Measurements from ENCODE around the gene DUS1L. TPM values are rescaled to one million over a fixed set of nuclear protein-coding genes. Genes with fewer than 3 reads are reported as not detected.

Gene DUS1L
- total and polyA plus RNA-seq, 9 donors: 15.0 to 72.4 (median 62.5) TPM

DNA sequence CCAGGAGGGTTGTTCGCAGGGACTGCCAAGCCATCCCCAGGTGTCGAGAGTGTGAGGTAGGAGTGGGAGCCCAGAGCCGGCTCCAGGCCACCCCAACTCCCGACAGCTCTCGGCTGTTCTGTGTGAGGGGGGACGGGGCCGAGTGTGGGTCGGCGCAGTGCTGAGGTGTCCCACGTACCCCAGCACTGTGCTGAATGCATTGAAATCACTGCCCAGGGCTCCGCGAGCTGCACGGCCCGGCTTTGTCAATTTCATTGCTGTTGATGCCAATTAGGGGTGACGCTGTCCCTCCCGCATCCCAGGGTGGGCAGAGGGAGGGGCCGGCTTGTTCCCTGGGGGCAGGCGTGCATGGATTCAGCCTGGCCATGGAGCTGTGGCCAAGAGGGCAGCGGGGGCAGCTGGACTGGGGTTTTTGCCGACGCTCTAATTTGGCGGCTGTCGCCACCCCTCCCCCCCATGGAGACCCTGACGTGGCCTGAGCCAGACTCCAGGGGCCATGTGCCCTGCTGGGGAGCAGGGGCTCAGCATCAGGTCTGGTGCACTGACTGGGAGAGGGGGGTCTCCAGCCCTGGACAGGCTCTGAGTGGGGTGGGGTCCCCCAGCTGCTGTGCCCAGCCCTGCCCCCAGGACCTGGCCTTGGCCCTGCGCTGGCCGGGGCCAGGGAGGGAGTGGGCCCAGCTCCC, 57.2 kb downstream of the DUS1L start:
- intact Hi-C loops (cut with DNase I): no loop called here
- no peak for DNase-seq
- Histone ChIP-seq H3K4me3 (no peak overlapping the region), H3K36me3 (no peaks in the 10 kb centered on the region), H3K27me3 (no peaks in the 10 kb centered on the region), H3K27ac (no peak overlapping the region), H3K4me1 (ENCODE audit: insufficient read depth) (peaks cover 4% of the 10 kb centered on the region), H3K9me3 (no peaks in the 10 kb centered on the region)
- TF ChIP-seq, protein P1, sequence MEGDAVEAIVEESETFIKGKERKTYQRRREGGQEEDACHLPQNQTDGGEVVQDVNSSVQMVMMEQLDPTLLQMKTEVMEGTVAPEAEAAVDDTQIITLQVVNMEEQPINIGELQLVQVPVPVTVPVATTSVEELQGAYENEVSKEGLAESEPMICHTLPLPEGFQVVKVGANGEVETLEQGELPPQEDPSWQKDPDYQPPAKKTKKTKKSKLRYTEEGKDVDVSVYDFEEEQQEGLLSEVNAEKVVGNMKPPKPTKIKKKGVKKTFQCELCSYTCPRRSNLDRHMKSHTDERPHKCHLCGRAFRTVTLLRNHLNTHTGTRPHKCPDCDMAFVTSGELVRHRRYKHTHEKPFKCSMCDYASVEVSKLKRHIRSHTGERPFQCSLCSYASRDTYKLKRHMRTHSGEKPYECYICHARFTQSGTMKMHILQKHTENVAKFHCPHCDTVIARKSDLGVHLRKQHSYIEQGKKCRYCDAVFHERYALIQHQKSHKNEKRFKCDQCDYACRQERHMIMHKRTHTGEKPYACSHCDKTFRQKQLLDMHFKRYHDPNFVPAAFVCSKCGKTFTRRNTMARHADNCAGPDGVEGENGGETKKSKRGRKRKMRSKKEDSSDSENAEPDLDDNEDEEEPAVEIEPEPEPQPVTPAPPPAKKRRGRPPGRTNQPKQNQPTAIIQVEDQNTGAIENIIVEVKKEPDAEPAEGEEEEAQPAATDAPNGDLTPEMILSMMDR (IDR thresholded peaks at IDR 0.05): no peak
- TF ChIP-seq EP300 (IDR thresholded peaks at IDR 0.05): no peak
- TF ChIP-seq POLR2A (IDR thresholded peaks at IDR 0.05): no peak
- WGBS, 3 donors: 89 to 92% (median 91%) methylated on average over 25 to 26 of the region's 26 CpGs

Other genes with a start within 250 kb of the DUS1L start
- 100 to 1,000 TPM in 3 of 7 donors, 10 to 100 TPM in 4; 81.1 to 135 (median 97.0) TPM for gene MCRIP1, start 232.5 kb downstream of the DUS1L start, total RNA-seq
- gene MCRIP1, start 232.5 kb downstream of the DUS1L start, polyA plus RNA-seq: 100 to 1,000 TPM in 1 of 2 donors, under 1 TPM in 1; 0.30 to 129 TPM
- not detected for gene PPP1R27, start 230.8 kb downstream of the DUS1L start, total RNA-seq
- gene PPP1R27, start 230.8 kb downstream of the DUS1L start, polyA plus RNA-seq: under 1 TPM in 1 of 2 donors, not detected in 1; 0.22 TPM
- 100 to 1,000 TPM; 230 to 435 (median 312) TPM for gene P4HB, start 205.3 kb downstream of the DUS1L start, total RNA-seq
- 1,000 to 10,000 TPM in 1 of 2 donors, 100 to 1,000 TPM in 1; 222 to 2,080 TPM for gene P4HB, start 205.3 kb downstream of the DUS1L start, polyA plus RNA-seq
- gene ARHGDIA, start 194.5 kb downstream of the DUS1L start, total RNA-seq: 100 to 1,000 TPM in 6 of 7 donors, 10 to 100 TPM in 1; 52.0 to 455 (median 318) TPM
- gene ARHGDIA, start 194.5 kb downstream of the DUS1L start, polyA plus RNA-seq: 100 to 1,000 TPM in 1 of 2 donors, 10 to 100 TPM in 1; 65.8 to 158 TPM
- gene ALYREF, start 174.2 kb downstream of the DUS1L start, total RNA-seq: 100 to 1,000 TPM in 1 of 7 donors, 10 to 100 TPM in 6; 27.2 to 160 (median 58.5) TPM
- gene ALYREF, start 174.2 kb downstream of the DUS1L start, polyA plus RNA-seq: 10 to 100 TPM; 14.2 to 34.1 TPM
- gene ANAPC11, start 174.1 kb downstream of the DUS1L start, total RNA-seq: 100 to 1,000 TPM in 1 of 7 donors, 10 to 100 TPM in 6; 49.4 to 135 (median 81.0) TPM
- 100 to 1,000 TPM in 1 of 2 donors, 1 to 10 TPM in 1; 6.1 to 132 TPM for gene ANAPC11, start 174.1 kb downstream of the DUS1L start, polyA plus RNA-seq
- gene NPB, start 163.6 kb downstream of the DUS1L start, total RNA-seq: 1 to 10 TPM in 5 of 7 donors, under 1 TPM in 2; 0.67 to 3.1 (median 1.4) TPM
- 1 to 10 TPM in 1 of 2 donors, under 1 TPM in 1; 0.43 to 1.3 TPM for gene NPB, start 163.6 kb downstream of the DUS1L start, polyA plus RNA-seq
- 10 to 100 TPM; 12.6 to 71.4 (median 25.7) TPM for gene PCYT2, start 154.4 kb downstream of the DUS1L start, total RNA-seq
- 10 to 100 TPM; 20.6 to 29.7 TPM for gene PCYT2, start 154.4 kb downstream of the DUS1L start, polyA plus RNA-seq
- gene SIRT7, start 147.6 kb downstream of the DUS1L start, total RNA-seq: 10 to 100 TPM; 12.6 to 17.7 (median 15.5) TPM
- 10 to 100 TPM in 1 of 2 donors, 1 to 10 TPM in 1; 3.4 to 15.2 TPM for gene SIRT7, start 147.6 kb downstream of the DUS1L start, polyA plus RNA-seq
- 10 to 100 TPM; 10.6 to 21.1 (median 16.3) TPM for gene MAFG, start 138.1 kb downstream of the DUS1L start, total RNA-seq
- gene MAFG, start 138.1 kb downstream of the DUS1L start, polyA plus RNA-seq: 10 to 100 TPM in 1 of 2 donors, 1 to 10 TPM in 1; 9.5 to 11.8 TPM
- gene PYCR1, start 128.5 kb downstream of the DUS1L start, total RNA-seq: 100 to 1,000 TPM in 1 of 7 donors, 10 to 100 TPM in 2, 1 to 10 TPM in 4; 1.5 to 119 (median 9.4) TPM
- 1 to 10 TPM; 6.1 to 8.1 TPM for gene PYCR1, start 128.5 kb downstream of the DUS1L start, polyA plus RNA-seq
- gene MYADML2, start 118.6 kb downstream of the DUS1L start, total RNA-seq: not detected
- not detected for gene MYADML2, start 118.6 kb downstream of the DUS1L start, polyA plus RNA-seq
- gene NOTUM, start 104.6 kb downstream of the DUS1L start, total RNA-seq: under 1 TPM in 3 of 7 donors, not detected in 4; 0.20 to 0.36 (median 0.24) TPM
- gene NOTUM, start 104.6 kb downstream of the DUS1L start, polyA plus RNA-seq: under 1 TPM in 1 of 2 donors, not detected in 1; 0.05 TPM
- 10 to 100 TPM; 18.0 to 39.9 (median 25.8) TPM for gene ASPSCR1, start 88.2 kb downstream of the DUS1L start, total RNA-seq
- gene ASPSCR1, start 88.2 kb downstream of the DUS1L start, polyA plus RNA-seq: 10 to 100 TPM in 1 of 2 donors, 1 to 10 TPM in 1; 1.6 to 24.3 TPM
- 10 to 100 TPM; 27.5 to 59.7 (median 35.3) TPM for gene CENPX, start 42.9 kb downstream of the DUS1L start, total RNA-seq
- 10 to 100 TPM in 1 of 2 donors, 1 to 10 TPM in 1; 3.3 to 68.8 TPM for gene CENPX, start 42.9 kb downstream of the DUS1L start, polyA plus RNA-seq
- 10 to 100 TPM in 1 of 7 donors, 1 to 10 TPM in 6; 3.5 to 16.4 (median 7.1) TPM for gene LRRC45, start 42.5 kb downstream of the DUS1L start, total RNA-seq
- 1 to 10 TPM in 1 of 2 donors, under 1 TPM in 1; 0.67 to 8.0 TPM for gene LRRC45, start 42.5 kb downstream of the DUS1L start, polyA plus RNA-seq
- gene RAC3, start 34.1 kb downstream of the DUS1L start, total RNA-seq: 1 to 10 TPM; 1.2 to 7.8 (median 3.3) TPM
- gene RAC3, start 34.1 kb downstream of the DUS1L start, polyA plus RNA-seq: 1 to 10 TPM in 1 of 2 donors, under 1 TPM in 1; 0.40 to 5.8 TPM
- gene DCXR, start 28.1 kb downstream of the DUS1L start, total RNA-seq: 100 to 1,000 TPM in 6 of 7 donors, 10 to 100 TPM in 1; 87.6 to 217 (median 131) TPM
- gene DCXR, start 28.1 kb downstream of the DUS1L start, polyA plus RNA-seq: 100 to 1,000 TPM in 1 of 2 donors, 10 to 100 TPM in 1; 16.7 to 144 TPM
- 10 to 100 TPM; 33.3 to 53.0 (median 44.7) TPM for gene RFNG, start 14.0 kb downstream of the DUS1L start, total RNA-seq
- 10 to 100 TPM; 20.9 to 61.3 TPM for gene RFNG, start 14.0 kb downstream of the DUS1L start, polyA plus RNA-seq
- 10 to 100 TPM; 48.8 to 96.2 (median 80.1) TPM for gene GPS1, start 13.9 kb downstream of the DUS1L start, total RNA-seq
- 10 to 100 TPM; 12.4 to 77.8 TPM for gene GPS1, start 13.9 kb downstream of the DUS1L start, polyA plus RNA-seq
- gene FASN, start 32.4 kb upstream of the DUS1L start, total RNA-seq: 100 to 1,000 TPM in 1 of 7 donors, 10 to 100 TPM in 5, 1 to 10 TPM in 1; 9.8 to 168 (median 53.8) TPM
- 10 to 100 TPM in 1 of 2 donors, 1 to 10 TPM in 1; 1.3 to 16.0 TPM for gene FASN, start 32.4 kb upstream of the DUS1L start, polyA plus RNA-seq
- 10 to 100 TPM; 22.9 to 65.0 (median 41.9) TPM for gene CCDC57, start 147.0 kb upstream of the DUS1L start, total RNA-seq
- 10 to 100 TPM in 1 of 2 donors, 1 to 10 TPM in 1; 7.7 to 22.2 TPM for gene CCDC57, start 147.0 kb upstream of the DUS1L start, polyA plus RNA-seq
- gene SLC16A3, start 163.2 kb upstream of the DUS1L start, total RNA-seq: 10 to 100 TPM; 10.5 to 23.2 (median 18.0) TPM
- 1 to 10 TPM; 3.5 to 5.0 TPM for gene SLC16A3, start 163.2 kb upstream of the DUS1L start, polyA plus RNA-seq
- 100 to 1,000 TPM in 5 of 7 donors, 10 to 100 TPM in 2; 46.0 to 160 (median 121) TPM for gene CSNK1D, start 207.9 kb upstream of the DUS1L start, total RNA-seq
- gene CSNK1D, start 207.9 kb upstream of the DUS1L start, polyA plus RNA-seq: 100 to 1,000 TPM in 1 of 2 donors, 10 to 100 TPM in 1; 81.2 to 134 TPM